Measurements from ENCODE around the gene DPF3. TPM values are rescaled to one million over a fixed set of nuclear protein-coding genes. Genes with fewer than 3 reads are reported as not detected.

DPF3 gene
- total RNA-seq, 1 experiment from 2014 or later, result not detected

DNA sequence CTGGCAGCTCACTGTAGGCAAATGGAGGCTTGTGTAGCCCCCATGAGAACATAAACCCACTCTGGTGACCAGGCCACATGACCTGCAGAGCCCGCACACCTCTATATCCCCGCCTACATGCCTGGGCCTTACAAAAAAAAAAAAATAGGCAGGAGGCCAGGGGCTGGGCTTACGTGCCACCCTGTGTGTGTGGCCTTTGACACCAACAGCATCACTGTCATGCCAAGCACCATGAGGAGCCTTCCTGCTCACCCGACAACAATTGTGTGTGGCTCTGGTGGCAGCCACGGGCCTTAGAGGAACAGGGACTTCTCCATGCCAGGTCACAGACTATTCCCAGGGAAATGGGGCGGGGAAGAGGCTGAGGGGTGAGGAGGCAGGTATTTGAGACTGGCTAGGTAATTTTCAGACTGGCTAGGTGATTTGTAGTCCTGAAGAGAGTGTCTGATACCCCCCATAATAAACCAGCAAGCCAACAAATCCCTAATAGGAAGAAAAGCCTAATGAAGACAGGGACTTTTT is 140.0 kb downstream of the DPF3 start:
- Histone ChIP-seq H3K36me3 (ENCODE audit: control insufficient read depth, insufficient read depth, low read length) (no peaks in the 10 kb centered on the region), H3K4me3 (ENCODE audit: low read depth in 2 of 2, low read length in 2 of 2) (no peak overlapping the region), H3K27ac (ENCODE audit: low read length) (no peak overlapping the region), H3K4me1 (ENCODE audit: control insufficient read depth, insufficient read depth, low read length) (no peaks in the 10 kb centered on the region), H3K9me3 (ENCODE audit: control insufficient read depth, insufficient read depth, low read depth, low read length) (no peaks in the 10 kb centered on the region), H3K27me3 (ENCODE audit: control insufficient read depth, insufficient read depth, low read length) (no peaks in the 10 kb centered on the region; the same call in 1 of the 2 replicates)
- POLR2A ChIA-PET, result interaction anchor here (0.7 kb wide), 1 partner anchor 23 kb away, joined by 3 read pairs; no protein-coding TSS in a partner anchor
- DNase-seq (ENCODE audit: low read depth, low spot score) (no peak), ATAC-seq (no peak)
- in situ Hi-C loops (cut with HindIII; ENCODE audit: low pct_unique_long_range_greater_than_20kb, low sequenced_read_pairs), result no loop called here
- intact Hi-C loops (cut with micrococcal nuclease; ENCODE audit: unreplicated experiment), result no loop called here
- CTCF ChIA-PET, result no interaction called here
- TF ChIP-seq, protein P1, sequence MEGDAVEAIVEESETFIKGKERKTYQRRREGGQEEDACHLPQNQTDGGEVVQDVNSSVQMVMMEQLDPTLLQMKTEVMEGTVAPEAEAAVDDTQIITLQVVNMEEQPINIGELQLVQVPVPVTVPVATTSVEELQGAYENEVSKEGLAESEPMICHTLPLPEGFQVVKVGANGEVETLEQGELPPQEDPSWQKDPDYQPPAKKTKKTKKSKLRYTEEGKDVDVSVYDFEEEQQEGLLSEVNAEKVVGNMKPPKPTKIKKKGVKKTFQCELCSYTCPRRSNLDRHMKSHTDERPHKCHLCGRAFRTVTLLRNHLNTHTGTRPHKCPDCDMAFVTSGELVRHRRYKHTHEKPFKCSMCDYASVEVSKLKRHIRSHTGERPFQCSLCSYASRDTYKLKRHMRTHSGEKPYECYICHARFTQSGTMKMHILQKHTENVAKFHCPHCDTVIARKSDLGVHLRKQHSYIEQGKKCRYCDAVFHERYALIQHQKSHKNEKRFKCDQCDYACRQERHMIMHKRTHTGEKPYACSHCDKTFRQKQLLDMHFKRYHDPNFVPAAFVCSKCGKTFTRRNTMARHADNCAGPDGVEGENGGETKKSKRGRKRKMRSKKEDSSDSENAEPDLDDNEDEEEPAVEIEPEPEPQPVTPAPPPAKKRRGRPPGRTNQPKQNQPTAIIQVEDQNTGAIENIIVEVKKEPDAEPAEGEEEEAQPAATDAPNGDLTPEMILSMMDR (IDR thresholded peaks at IDR 0.05), result no peak
- BruUV-seq (replicated peaks), result no TSS peak

DNA sequence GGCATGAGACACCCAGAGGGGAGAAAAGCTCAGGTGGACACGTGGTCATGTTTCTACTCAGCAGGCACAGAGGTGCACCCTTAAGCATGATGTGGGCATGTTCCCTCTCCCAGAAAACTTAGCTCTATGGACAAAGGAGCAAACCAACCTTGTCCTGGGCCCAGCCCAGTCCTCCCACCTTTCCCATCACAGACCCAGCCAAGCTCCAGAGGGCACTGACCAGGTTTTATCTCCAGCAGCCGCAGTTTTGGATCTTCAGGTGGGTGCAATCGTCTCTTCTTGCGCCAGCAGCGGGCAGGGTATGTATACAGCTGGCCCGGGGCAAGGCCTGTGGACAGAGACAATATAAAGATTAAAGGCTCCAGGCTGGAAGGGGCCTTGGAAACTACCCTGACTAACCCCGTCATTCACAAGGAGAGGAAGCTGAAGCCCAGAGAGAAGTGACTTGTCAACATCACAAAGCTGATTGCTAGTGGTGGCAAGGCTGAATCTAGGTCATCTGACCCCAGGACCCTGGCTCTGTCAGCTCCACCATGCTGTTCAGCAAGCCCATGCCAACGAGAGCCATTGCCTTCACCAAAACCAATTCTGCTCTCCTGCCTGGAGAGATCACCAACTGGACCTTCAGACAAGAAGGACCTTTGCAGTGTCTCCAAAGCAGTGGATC is 140.7 kb downstream of the DPF3 start:
- Histone ChIP-seq H3K27me3 (ENCODE audit: control insufficient read depth, insufficient read depth, low read length) (no peaks in the 10 kb centered on the region; the same call in 1 of the 2 replicates), H3K36me3 (ENCODE audit: control insufficient read depth, insufficient read depth, low read length) (no peaks in the 10 kb centered on the region), H3K4me1 (ENCODE audit: control insufficient read depth, insufficient read depth, low read length) (no peaks in the 10 kb centered on the region), H3K27ac (ENCODE audit: low read length) (no peak overlapping the region), H3K9me3 (ENCODE audit: control insufficient read depth, insufficient read depth, low read depth, low read length) (no peaks in the 10 kb centered on the region), H3K4me3 (ENCODE audit: low read depth in 2 of 2, low read length in 2 of 2) (no peak overlapping the region)
- in situ Hi-C loops (cut with HindIII; ENCODE audit: low pct_unique_long_range_greater_than_20kb, low sequenced_read_pairs), result no loop called here
- ATAC-seq (no peak), DNase-seq (ENCODE audit: low read depth, low spot score) (no peak)
- CTCF ChIA-PET, result no interaction called here
- POLR2A ChIA-PET, result interaction anchor here (0.7 kb wide), 1 partner anchor 24 kb away, joined by 3 read pairs; no protein-coding TSS in a partner anchor
- intact Hi-C loops (cut with micrococcal nuclease; ENCODE audit: unreplicated experiment), result no loop called here
- TF ChIP-seq, protein P2, sequence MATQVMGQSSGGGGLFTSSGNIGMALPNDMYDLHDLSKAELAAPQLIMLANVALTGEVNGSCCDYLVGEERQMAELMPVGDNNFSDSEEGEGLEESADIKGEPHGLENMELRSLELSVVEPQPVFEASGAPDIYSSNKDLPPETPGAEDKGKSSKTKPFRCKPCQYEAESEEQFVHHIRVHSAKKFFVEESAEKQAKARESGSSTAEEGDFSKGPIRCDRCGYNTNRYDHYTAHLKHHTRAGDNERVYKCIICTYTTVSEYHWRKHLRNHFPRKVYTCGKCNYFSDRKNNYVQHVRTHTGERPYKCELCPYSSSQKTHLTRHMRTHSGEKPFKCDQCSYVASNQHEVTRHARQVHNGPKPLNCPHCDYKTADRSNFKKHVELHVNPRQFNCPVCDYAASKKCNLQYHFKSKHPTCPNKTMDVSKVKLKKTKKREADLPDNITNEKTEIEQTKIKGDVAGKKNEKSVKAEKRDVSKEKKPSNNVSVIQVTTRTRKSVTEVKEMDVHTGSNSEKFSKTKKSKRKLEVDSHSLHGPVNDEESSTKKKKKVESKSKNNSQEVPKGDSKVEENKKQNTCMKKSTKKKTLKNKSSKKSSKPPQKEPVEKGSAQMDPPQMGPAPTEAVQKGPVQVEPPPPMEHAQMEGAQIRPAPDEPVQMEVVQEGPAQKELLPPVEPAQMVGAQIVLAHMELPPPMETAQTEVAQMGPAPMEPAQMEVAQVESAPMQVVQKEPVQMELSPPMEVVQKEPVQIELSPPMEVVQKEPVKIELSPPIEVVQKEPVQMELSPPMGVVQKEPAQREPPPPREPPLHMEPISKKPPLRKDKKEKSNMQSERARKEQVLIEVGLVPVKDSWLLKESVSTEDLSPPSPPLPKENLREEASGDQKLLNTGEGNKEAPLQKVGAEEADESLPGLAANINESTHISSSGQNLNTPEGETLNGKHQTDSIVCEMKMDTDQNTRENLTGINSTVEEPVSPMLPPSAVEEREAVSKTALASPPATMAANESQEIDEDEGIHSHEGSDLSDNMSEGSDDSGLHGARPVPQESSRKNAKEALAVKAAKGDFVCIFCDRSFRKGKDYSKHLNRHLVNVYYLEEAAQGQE (IDR thresholded peaks at IDR 0.05; ENCODE audit: insufficient read depth in 1 of 2, low read depth in 2 of 2, low read length in 1 of 2), result no peak
- TF ChIP-seq POLR2AphosphoS5 (IDR thresholded peaks at IDR 0.05; ENCODE audit: low read depth, low read length) (no peak), SIN3A (IDR thresholded peaks at IDR 0.05; ENCODE audit: borderline replicate concordance, insufficient read depth, low read depth, low read length) (no peak)
- TF ChIP-seq, protein P1 (IDR thresholded peaks at IDR 0.05), result no peak
- no TSS peak for BruUV-seq (replicated peaks)
